ENCODE measurements around the gene PARD3.

GRCh38 chr10:34629084-34629483 lies 186.0 kb downstream of the PARD3 start:
- TF ChIP-seq EP300 (IDR thresholded peaks at IDR 0.05): no peak
- TF ChIP-seq POLR2AphosphoS5 (IDR thresholded peaks at IDR 0.05): no peak
